ENCODE data around the gene MFSD8.

- TF ChIP-seq CTCF (IDR thresholded peaks at IDR 0.05): no peak
- no peak for TF ChIP-seq POLR2A (IDR thresholded peaks at IDR 0.05)
Measured at GRCh38 chr4:127968586-127968985, 3.6 kb upstream of the MFSD8 start.

All from testis (tissue), 2 donors.